HEK293 (cell line): ENCODE data around the gene VPS54.

ENCODE experiments used
- EGR2 ChIP-seq: fragments of 450-650 bp; formaldehyde crosslinking; IDR thresholded peaks from 2 replicates; pipeline ENCODE4 v1.5.1; 2016; ENCODE audit warnings: low read depth, missing biosample characterization, missing genetic modification characterization
- MYNN ChIP-seq: fragments of 450-650 bp; formaldehyde crosslinking; IDR thresholded peaks from 2 replicates; pipeline ENCODE4 v1.5.1; 2016; ENCODE audit warnings: missing biosample characterization, missing genetic modification characterization, borderline replicate concordance
- SP2 ChIP-seq: fragments of 450-650 bp; formaldehyde crosslinking; IDR thresholded peaks from 2 replicates; pipeline ENCODE4 v1.5.1; 2016; ENCODE audit warnings: missing biosample characterization, missing genetic modification characterization
- ZNF121 ChIP-seq: fragments of 450-650 bp; formaldehyde crosslinking; IDR thresholded peaks from 2 replicates; pipeline ENCODE4 v1.5.1; 2016; ENCODE audit warnings: missing biosample characterization, missing genetic modification characterization
- ZNF138 ChIP-seq: fragments of 450-650 bp; formaldehyde crosslinking; IDR thresholded peaks from 2 replicates; pipeline ENCODE4 v1.5.1; 2016; ENCODE audit warnings: missing biosample characterization, missing genetic modification characterization, borderline replicate concordance
- ZNF169 ChIP-seq: fragments of 450-650 bp; formaldehyde crosslinking; IDR thresholded peaks from 2 replicates; pipeline ENCODE4 v1.5.1; 2016; ENCODE audit warnings: missing biosample characterization, missing genetic modification characterization
- ZNF549 ChIP-seq: fragments of 450-650 bp; IDR thresholded peaks from 2 replicates; pipeline ENCODE4 v1.5.1; 2018; ENCODE audit warnings: missing biosample characterization, missing genetic modification characterization, mild to moderate bottlenecking, inconsistent platforms, moderate library complexity
- ZNF560 ChIP-seq: fragments of 450-650 bp; formaldehyde crosslinking; IDR thresholded peaks from 2 replicates; pipeline ENCODE4 v1.5.1; 2017; ENCODE audit warnings: missing biosample characterization, missing genetic modification characterization, borderline replicate concordance
- ZNF610 ChIP-seq: fragments of 450-650 bp; formaldehyde crosslinking; IDR thresholded peaks from 2 replicates; pipeline ENCODE4 v1.5.1; 2016; ENCODE audit warnings: missing biosample characterization, missing genetic modification characterization, borderline replicate concordance
- ZNF76 ChIP-seq: fragments of 450-650 bp; formaldehyde crosslinking; IDR thresholded peaks from 2 replicates; pipeline ENCODE4; 2016; ENCODE audit warnings: low read depth, missing biosample characterization, missing genetic modification characterization, borderline replicate concordance
- TF ChIP-seq, protein P1 (sequence below): fragments of 450-650 bp; formaldehyde crosslinking; IDR thresholded peaks from 2 replicates; pipeline ENCODE4 v1.5.1; 2016; ENCODE audit warnings: missing biosample characterization, missing genetic modification characterization
- TF ChIP-seq, protein P2 (sequence below): fragments of 450-650 bp; formaldehyde crosslinking; IDR thresholded peaks from 2 replicates; pipeline ENCODE4 v1.5.1; 2016; ENCODE audit warnings: missing biosample characterization, missing genetic modification characterization
- TF ChIP-seq, protein P3 (sequence below): fragments of 450-650 bp; formaldehyde crosslinking; IDR thresholded peaks from 2 replicates; pipeline ENCODE4 v1.5.1; 2016; ENCODE audit warnings: missing biosample characterization, missing genetic modification characterization, low read depth

DNA sequence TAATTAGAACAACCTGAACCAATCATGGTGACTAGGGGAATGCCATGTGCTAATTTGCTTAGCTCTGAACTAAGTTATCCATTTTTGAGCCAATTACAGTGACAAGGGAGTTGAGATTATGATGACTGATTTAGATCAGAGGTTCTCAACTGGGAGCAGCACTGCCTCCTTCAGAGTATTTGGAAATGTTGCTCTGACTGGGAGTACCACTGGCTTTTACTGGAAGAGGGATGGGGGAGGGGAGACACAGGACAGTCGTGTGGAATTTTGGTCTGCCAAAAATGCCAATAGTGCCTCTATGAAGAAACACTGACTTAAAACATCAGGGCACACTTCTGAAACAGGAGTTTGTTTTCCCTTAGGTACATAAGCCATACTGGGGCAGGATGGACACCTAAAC lies 48.1 kb upstream of the VPS54 start:
- TF ChIP-seq ZNF169 (tag by site-specific recombination) (no peak), ZNF560 (tag by site-specific recombination) (no peak), ZNF610 (no peak), ZNF76 (tag by site-specific recombination) (no peak), ZNF138 (tag by site-specific recombination) (no peak), ZNF121 (tag by site-specific recombination) (no peak), SP2 (tag by site-specific recombination) (no peak), ZNF549 (no peak), MYNN (tag by site-specific recombination) (no peak), EGR2 (tag by site-specific recombination) (no peak)
- TF ChIP-seq, protein P1, sequence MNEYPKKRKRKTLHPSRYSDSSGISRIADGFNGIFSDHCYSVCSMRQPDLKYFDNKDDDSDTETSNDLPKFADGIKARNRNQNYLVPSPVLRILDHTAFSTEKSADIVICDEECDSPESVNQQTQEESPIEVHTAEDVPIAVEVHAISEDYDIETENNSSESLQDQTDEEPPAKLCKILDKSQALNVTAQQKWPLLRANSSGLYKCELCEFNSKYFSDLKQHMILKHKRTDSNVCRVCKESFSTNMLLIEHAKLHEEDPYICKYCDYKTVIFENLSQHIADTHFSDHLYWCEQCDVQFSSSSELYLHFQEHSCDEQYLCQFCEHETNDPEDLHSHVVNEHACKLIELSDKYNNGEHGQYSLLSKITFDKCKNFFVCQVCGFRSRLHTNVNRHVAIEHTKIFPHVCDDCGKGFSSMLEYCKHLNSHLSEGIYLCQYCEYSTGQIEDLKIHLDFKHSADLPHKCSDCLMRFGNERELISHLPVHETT (tag by site-specific recombination), result no peak
- TF ChIP-seq, protein P2, sequence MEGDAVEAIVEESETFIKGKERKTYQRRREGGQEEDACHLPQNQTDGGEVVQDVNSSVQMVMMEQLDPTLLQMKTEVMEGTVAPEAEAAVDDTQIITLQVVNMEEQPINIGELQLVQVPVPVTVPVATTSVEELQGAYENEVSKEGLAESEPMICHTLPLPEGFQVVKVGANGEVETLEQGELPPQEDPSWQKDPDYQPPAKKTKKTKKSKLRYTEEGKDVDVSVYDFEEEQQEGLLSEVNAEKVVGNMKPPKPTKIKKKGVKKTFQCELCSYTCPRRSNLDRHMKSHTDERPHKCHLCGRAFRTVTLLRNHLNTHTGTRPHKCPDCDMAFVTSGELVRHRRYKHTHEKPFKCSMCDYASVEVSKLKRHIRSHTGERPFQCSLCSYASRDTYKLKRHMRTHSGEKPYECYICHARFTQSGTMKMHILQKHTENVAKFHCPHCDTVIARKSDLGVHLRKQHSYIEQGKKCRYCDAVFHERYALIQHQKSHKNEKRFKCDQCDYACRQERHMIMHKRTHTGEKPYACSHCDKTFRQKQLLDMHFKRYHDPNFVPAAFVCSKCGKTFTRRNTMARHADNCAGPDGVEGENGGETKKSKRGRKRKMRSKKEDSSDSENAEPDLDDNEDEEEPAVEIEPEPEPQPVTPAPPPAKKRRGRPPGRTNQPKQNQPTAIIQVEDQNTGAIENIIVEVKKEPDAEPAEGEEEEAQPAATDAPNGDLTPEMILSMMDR (tag by site-specific recombination), result no peak
- TF ChIP-seq, protein P3, sequence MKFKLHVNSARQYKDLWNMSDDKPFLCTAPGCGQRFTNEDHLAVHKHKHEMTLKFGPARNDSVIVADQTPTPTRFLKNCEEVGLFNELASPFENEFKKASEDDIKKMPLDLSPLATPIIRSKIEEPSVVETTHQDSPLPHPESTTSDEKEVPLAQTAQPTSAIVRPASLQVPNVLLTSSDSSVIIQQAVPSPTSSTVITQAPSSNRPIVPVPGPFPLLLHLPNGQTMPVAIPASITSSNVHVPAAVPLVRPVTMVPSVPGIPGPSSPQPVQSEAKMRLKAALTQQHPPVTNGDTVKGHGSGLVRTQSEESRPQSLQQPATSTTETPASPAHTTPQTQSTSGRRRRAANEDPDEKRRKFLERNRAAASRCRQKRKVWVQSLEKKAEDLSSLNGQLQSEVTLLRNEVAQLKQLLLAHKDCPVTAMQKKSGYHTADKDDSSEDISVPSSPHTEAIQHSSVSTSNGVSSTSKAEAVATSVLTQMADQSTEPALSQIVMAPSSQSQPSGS (tag by site-specific recombination), result no peak
